ENCODE data around the gene CCL25. TPM values are rescaled to one million over a fixed set of nuclear protein-coding genes. Genes with fewer than 3 reads are reported as not detected.
"Not testable (repeated sequence)": the region's sequence is repeated elsewhere in the genome, so short reads cannot be mapped to it uniquely, and the experiment has no call there.

CCL25 gene
- total and polyA plus RNA-seq, 9 of the 15 experiments (the other 6 are each of a cell fraction or from before 2014, with no cell fraction given) = 0.15 TPM; not detected in 8

- ChIA-PET CTCF (ENCODE audit: low intra/inter-chr PET ratio) (no interaction called here), POLR2A (interaction anchor here (0.5 kb wide), 1 partner anchor 329 kb away, joined by 3 read pairs; no protein-coding TSS in a partner anchor)
- no peaks in the 10 kb centered on the region for H3K9me3 ChIP-seq (replicated peaks; ENCODE audit: control insufficient read depth, insufficient read depth, low read depth, low read length)
- H3K36me3 ChIP-seq (ENCODE audit: control insufficient read depth, insufficient read depth, low read length) = no peaks in the 10 kb centered on the region
- FAIRE-seq = no peak
- BruUV-seq (replicated peaks) = no TSS peak
- in situ Hi-C loops (cut with MboI) (no loop called here), intact Hi-C loops (cut with micrococcal nuclease) (no loop called here)
- H4K20me1 ChIP-seq (replicated peaks; ENCODE audit: control insufficient read depth, insufficient read depth, low read length) = no peaks in the 10 kb centered on the region
- H3K27ac ChIP-seq (ENCODE audit: extremely low read depth, low read depth, low read length) = no peak overlapping the region
- H3K27me3 ChIP-seq (ENCODE audit: control insufficient read depth in 2 of 2, insufficient read depth in 2 of 2, low read length in 2 of 2) = no peaks in the 10 kb centered on the region
- no peak overlapping the region for H2AFZ ChIP-seq (ENCODE audit: low read depth, low read length)
- 81% methylated on average over 5 of the region's 5 CpGs for WGBS (ENCODE audit: insufficient coverage, low coverage, missing lambda C conversion rate)
- ATAC-seq = no peak
- H3K79me2 ChIP-seq (ENCODE audit: control insufficient read depth, insufficient read depth, low read length) = no peaks in the 10 kb centered on the region
- TF ChIP-seq TGIF2 (CRISPR knock-in tag; IDR thresholded peaks at IDR 0.05) (no peak), ETV1 (tag; conservative IDR thresholded peaks at IDR 0.05; ENCODE audit: low read depth) (no peak), SRSF7 (optimal IDR thresholded peaks at IDR 0.05; ENCODE audit: low read depth, low read length) (no peak), KAT8 (IDR thresholded peaks at IDR 0.05; ENCODE audit: low read depth) (no peak), TEAD4 (IDR thresholded peaks at IDR 0.05; ENCODE audit: low read length) (no peak), TEAD4 (CRISPR knock-in tag; IDR thresholded peaks at IDR 0.05; ENCODE audit: borderline replicate concordance) (no peak), ZNF408 (CRISPR knock-in tag; IDR thresholded peaks at IDR 0.05; ENCODE audit: low read depth) (no peak)
- H3K4me2 ChIP-seq (ENCODE audit: insufficient read depth, low read length) = no peak overlapping the region
- H3K9ac ChIP-seq (ENCODE audit: insufficient read depth in 1 of 2, low read depth in 2 of 2, low read length in 2 of 2) = no peak overlapping the region
- H3K4me3 ChIP-seq = no peak overlapping the region
- H3K4me1 ChIP-seq (replicated peaks in 1 of 2; ENCODE audit: control insufficient read depth in 2 of 2, insufficient read depth in 2 of 2, low read length in 2 of 2) = peaks cover 12 to 21% of the 10 kb centered on the region in 2 experiments; a peak in 4 of 5 replicates
- DNase-seq (ENCODE audit: extremely low read depth in 1 of 4, low spot score in 3 of 4) = no peak
- no peaks in the 10 kb centered on the region for H3K9me1 ChIP-seq (ENCODE audit: control insufficient read depth, insufficient read depth, low read length)
Observed at GRCh38 chr19:8023371-8023770, 29.2 kb upstream of the CCL25 start.

DNA sequence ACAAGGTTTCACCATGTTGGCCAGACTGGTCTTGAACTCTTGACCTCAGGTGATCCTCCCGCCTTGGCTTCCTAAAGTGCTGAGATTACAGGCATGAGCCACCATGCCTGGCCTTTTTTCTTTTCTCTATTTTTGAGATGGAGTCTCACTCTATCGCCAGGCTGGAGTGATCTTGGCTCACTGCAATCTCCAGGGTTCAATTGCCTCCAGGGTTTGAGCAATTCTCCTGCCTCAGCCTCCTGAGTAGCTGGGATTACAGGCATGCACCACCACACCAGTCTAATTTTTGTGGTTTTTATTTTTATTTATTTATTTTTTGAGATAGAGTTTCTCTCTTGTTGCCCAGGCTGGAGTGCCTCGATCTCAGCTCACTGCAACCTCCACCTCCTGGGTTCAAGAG, 28.3 kb upstream of the CCL25 start:
- H3K9me3 ChIP-seq (replicated peaks; ENCODE audit: control insufficient read depth, insufficient read depth, low read depth, low read length); in situ Hi-C loops (cut with MboI); CTCF ChIA-PET (ENCODE audit: low intra/inter-chr PET ratio); H4K20me1 ChIP-seq (replicated peaks; ENCODE audit: control insufficient read depth, insufficient read depth, low read length); H3K27ac ChIP-seq (ENCODE audit: extremely low read depth, low read depth, low read length); ATAC-seq; H3K9ac ChIP-seq (ENCODE audit: insufficient read depth in 1 of 2, low read depth in 2 of 2, low read length in 2 of 2); H2AFZ ChIP-seq (ENCODE audit: low read depth, low read length); H3K9me1 ChIP-seq (ENCODE audit: control insufficient read depth, insufficient read depth, low read length); H3K27me3 ChIP-seq (ENCODE audit: control insufficient read depth in 2 of 2, insufficient read depth in 2 of 2, low read length in 2 of 2); H3K79me2 ChIP-seq (ENCODE audit: control insufficient read depth, insufficient read depth, low read length); FAIRE-seq; H3K4me3 ChIP-seq; BruUV-seq (replicated peaks); intact Hi-C loops (cut with micrococcal nuclease); DNase-seq (ENCODE audit: extremely low read depth in 1 of 4, low spot score in 3 of 4); H3K36me3 ChIP-seq (ENCODE audit: control insufficient read depth, insufficient read depth, low read length); H3K4me2 ChIP-seq (ENCODE audit: insufficient read depth, low read length): not testable (repeated sequence)
- WGBS (ENCODE audit: insufficient coverage, low coverage, missing lambda C conversion rate) = 89% methylated on average over 3 of the region's 3 CpGs
- POLR2A ChIA-PET = interaction anchor here (0.6 kb wide), 1 partner anchor 26 kb away, joined by 3 read pairs; no protein-coding TSS in a partner anchor
- H3K4me1 ChIP-seq (replicated peaks in 1 of 2; ENCODE audit: control insufficient read depth in 2 of 2, insufficient read depth in 2 of 2, low read length in 2 of 2) = peaks cover 12 to 29% of the 10 kb centered on the region in 2 experiments; a peak in 4 of 5 replicates
